Mesothelial cell of epicardium (in vitro differentiated cells): ENCODE data around the gene SLC6A19. TPM values are rescaled to one million over a fixed set of nuclear protein-coding genes. Genes with fewer than 3 reads are reported as not detected.
"Not testable (repeated sequence)": the region's sequence is repeated elsewhere in the genome, so short reads cannot be mapped to it uniquely, and the experiment has no call there.

Experiments used
- DNase-seq, 2 experiments: peaks; one replicate each; pipeline ENCODE4 v3.0.0; 2021; ENCODE audit warnings: low spot score in 2 of 2; ENCODE audit not compliant: unreplicated experiment in 2 of 2
- H3K27ac Mint-ChIP-seq: 2 replicates; pipeline ENCODE4 v1.8.0; 2021; ENCODE audit warnings: mixed read lengths
- H3K27me3 Mint-ChIP-seq: 2 replicates; pipeline ENCODE4 v1.8.0; 2021; ENCODE audit warnings: low read depth, mixed read lengths
- H3K36me3 Mint-ChIP-seq: 2 replicates; pipeline ENCODE4 v1.8.0; 2021; ENCODE audit warnings: mixed read lengths
- H3K4me1 Mint-ChIP-seq: 2 replicates; pipeline ENCODE4 v1.8.0; 2021; ENCODE audit warnings: mixed read lengths
- H3K4me3 Mint-ChIP-seq: 2 replicates; pipeline ENCODE4 v1.8.0; 2021; ENCODE audit warnings: mild to moderate bottlenecking, moderate library complexity, mixed read lengths
- H3K9me3 Mint-ChIP-seq: 2 replicates; pipeline ENCODE4 v1.8.0; 2021; ENCODE audit warnings: mixed read lengths
- CTCF ChIP-seq: fragments of 200-600 bp; sonication (generic); IDR thresholded peaks from one replicate; pipeline ENCODE4 v1.5.0; 2021; ENCODE audit warnings: antibody characterized with exemption; ENCODE audit not compliant: unreplicated experiment
- total RNA-seq: library from RNA; stranded (reverse); gene quantifications from 3 replicates; pipeline ENCODE4 v1.2.1, GENCODE V29; 2021

SLC6A19 gene
- total RNA-seq, 1 donor from 2014 or later: not detected

- Mint-ChIP-seq H3K4me1 (no peaks in the 10 kb centered on the region), H3K4me3 (no peak overlapping the region), H3K27ac (no peak overlapping the region), H3K36me3 (no peaks in the 10 kb centered on the region), H3K9me3 (peaks cover 5% of the 10 kb centered on the region), H3K27me3 (peaks cover 81% of the 10 kb centered on the region)
- no peak for TF ChIP-seq CTCF
- no peak for DNase-seq
These were observed 45.2 kb upstream of the SLC6A19 start for GRCh38 chr5:1156033-1156753.

GRCh38 chr5:1156754-1157460, 44.5 kb upstream of the SLC6A19 start:
- H3K4me3 Mint-ChIP-seq: no peak overlapping the region
- no peak overlapping the region for H3K27ac Mint-ChIP-seq
- H3K27me3 Mint-ChIP-seq: peaks cover 83% of the 10 kb centered on the region
- DNase-seq: no peak
- peaks cover 5% of the 10 kb centered on the region for H3K9me3 Mint-ChIP-seq
- TF ChIP-seq CTCF: no peak
- no peaks in the 10 kb centered on the region for H3K4me1 Mint-ChIP-seq
- no peaks in the 10 kb centered on the region for H3K36me3 Mint-ChIP-seq

- H3K36me3 Mint-ChIP-seq, H3K4me1 Mint-ChIP-seq, DNase-seq, H3K27ac Mint-ChIP-seq, H3K9me3 Mint-ChIP-seq, H3K4me3 Mint-ChIP-seq: not testable (repeated sequence)
- peaks cover 77% of the 10 kb centered on the region for H3K27me3 Mint-ChIP-seq
These were observed 43.9 kb upstream of the SLC6A19 start for GRCh38 chr5:1157461-1157986.

GRCh38 chr5:1158647-1159340, 42.6 kb upstream of the SLC6A19 start:
- no peak for DNase-seq
- H3K27me3 Mint-ChIP-seq: peaks cover 67% of the 10 kb centered on the region
- peaks cover 5% of the 10 kb centered on the region for H3K9me3 Mint-ChIP-seq
- H3K4me1 Mint-ChIP-seq: no peaks in the 10 kb centered on the region
- no peak overlapping the region for H3K4me3 Mint-ChIP-seq
- H3K36me3 Mint-ChIP-seq: no peaks in the 10 kb centered on the region
- TF ChIP-seq CTCF: no peak
- no peak overlapping the region for H3K27ac Mint-ChIP-seq

GRCh38 chr5:1159341-1159675, 42.1 kb upstream of the SLC6A19 start:
- Mint-ChIP-seq H3K27ac (no peak overlapping the region), H3K4me1 (no peaks in the 10 kb centered on the region), H3K27me3 (peaks cover 62% of the 10 kb centered on the region), H3K36me3 (no peaks in the 10 kb centered on the region), H3K4me3 (no peak overlapping the region), H3K9me3 (peaks cover 5% of the 10 kb centered on the region)
- TF ChIP-seq CTCF: no peak
- DNase-seq: no peak
